ENCODE data around the gene PNMA6E.

Gene PNMA6E

DNA sequence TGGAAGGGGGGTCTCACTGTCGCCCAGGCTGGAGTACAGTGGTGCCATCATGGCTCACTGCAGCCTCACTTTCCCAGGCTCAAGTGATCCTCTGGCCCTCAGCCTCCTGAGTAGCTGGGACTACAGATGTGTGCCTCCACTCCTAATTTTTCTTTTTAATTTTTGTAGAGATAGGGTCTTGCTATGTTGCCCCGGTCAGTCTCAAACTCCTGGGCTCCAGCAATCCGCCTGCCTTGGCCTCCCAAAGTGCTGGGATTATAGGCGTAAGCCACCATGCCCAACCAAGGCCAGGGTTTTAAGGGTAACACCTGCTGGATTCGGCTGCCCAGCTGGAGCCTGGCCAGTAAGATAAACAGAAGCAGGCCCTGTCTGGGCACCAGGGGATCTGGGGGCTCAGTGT lies 41.3 kb upstream of the PNMA6E start:
- no peak overlapping the region for H3K4me3 ChIP-seq (ENCODE audit: low read depth, low read length)
- TF ChIP-seq CTCF (IDR thresholded peaks at IDR 0.05; ENCODE audit: low read depth, low read length), result no peak

- no peak for TF ChIP-seq CTCF (IDR thresholded peaks at IDR 0.05; ENCODE audit: low read depth, low read length)
- no peak overlapping the region for H3K4me3 ChIP-seq (ENCODE audit: low read depth, low read length)
Observed at GRCh38 chrX:153441981-153442380, 40.8 kb upstream of the PNMA6E start.

- H3K4me3 ChIP-seq (ENCODE audit: low read depth, low read length), result no peak overlapping the region
- no peak for TF ChIP-seq CTCF (IDR thresholded peaks at IDR 0.05; ENCODE audit: low read depth, low read length)
Observed at GRCh38 chrX:153441296-153441695, 40.1 kb upstream of the PNMA6E start.

GRCh38 chrX:153440556-153441135 lies 39.5 kb upstream of the PNMA6E start:
- no peak for TF ChIP-seq CTCF (IDR thresholded peaks at IDR 0.05; ENCODE audit: low read depth, low read length)
- no peak overlapping the region for H3K4me3 ChIP-seq (ENCODE audit: low read depth, low read length)

DNA sequence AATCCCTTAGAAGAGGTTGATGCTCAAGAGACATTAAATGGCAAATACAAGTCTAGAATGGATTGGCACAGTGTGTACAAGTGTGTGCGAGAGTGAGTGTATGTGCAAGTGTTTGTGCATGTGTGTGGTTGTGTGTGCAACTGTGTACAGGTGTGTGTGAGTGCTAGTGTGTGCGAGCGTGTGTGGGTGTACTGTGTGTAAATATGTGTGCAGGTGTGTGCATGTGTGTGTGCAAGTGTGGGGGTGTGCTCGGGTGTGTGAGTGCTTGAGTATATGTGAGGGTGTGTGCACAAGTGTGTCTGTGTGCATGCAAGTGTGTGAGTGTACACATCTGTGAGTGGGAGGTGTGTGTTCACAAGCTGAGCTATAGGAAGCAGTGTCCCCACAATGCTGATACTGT lies 38.8 kb upstream of the PNMA6E start:
- H3K4me3 ChIP-seq (ENCODE audit: low read depth, low read length), result no peak overlapping the region
- TF ChIP-seq CTCF (IDR thresholded peaks at IDR 0.05; ENCODE audit: low read depth, low read length), result no peak

GRCh38 chrX:153438532-153438931 lies 37.4 kb upstream of the PNMA6E start:
- no peak overlapping the region for H3K4me3 ChIP-seq (ENCODE audit: low read depth, low read length)
- no peak for TF ChIP-seq CTCF (IDR thresholded peaks at IDR 0.05; ENCODE audit: low read depth, low read length)

- TF ChIP-seq CTCF (IDR thresholded peaks at IDR 0.05; ENCODE audit: low read depth, low read length), result no peak
- no peak overlapping the region for H3K4me3 ChIP-seq (ENCODE audit: low read depth, low read length)
Observed at GRCh38 chrX:153435845-153436244, 34.7 kb upstream of the PNMA6E start.

All from WI38 (cell line).